Measurements from ENCODE around the gene TTLL13. TPM values are rescaled to one million over a fixed set of nuclear protein-coding genes. Genes with fewer than 3 reads are reported as not detected.

TTLL13 gene
- total RNA-seq, 1 donor from 2014 or later: not detected

- Histone ChIP-seq H3K4me3 (ENCODE audit: low read depth, low read length) (no peak overlapping the region), H3K27me3 (ENCODE audit: control insufficient read depth, insufficient read depth, low read length) (no peaks in the 10 kb centered on the region), H3K36me3 (ENCODE audit: control insufficient read depth, insufficient read depth, low read length) (peaks cover 1% of the 10 kb centered on the region)
- no peak for TF ChIP-seq CTCF (IDR thresholded peaks at IDR 0.05; ENCODE audit: insufficient read depth, low read length, poor library complexity, severe bottlenecking)
- no peak for DNase-seq (ENCODE audit: low read depth)
Measured at GRCh38 chr15:90213122-90213817, 36.1 kb upstream of the TTLL13 start.

GRCh38 chr15:90213818-90214204 lies 35.5 kb upstream of the TTLL13 start:
- Histone ChIP-seq H3K36me3 (ENCODE audit: control insufficient read depth, insufficient read depth, low read length) (peaks cover 1% of the 10 kb centered on the region), H3K4me3 (ENCODE audit: low read depth, low read length) (no peak overlapping the region), H3K27me3 (ENCODE audit: control insufficient read depth, insufficient read depth, low read length) (no peaks in the 10 kb centered on the region)
- no peak for TF ChIP-seq CTCF (IDR thresholded peaks at IDR 0.05; ENCODE audit: insufficient read depth, low read length, poor library complexity, severe bottlenecking)
- no peak for DNase-seq (ENCODE audit: low read depth)

GRCh38 chr15:90214553-90215196 lies 34.7 kb upstream of the TTLL13 start:
- no peaks in the 10 kb centered on the region for H3K27me3 ChIP-seq (ENCODE audit: control insufficient read depth, insufficient read depth, low read length)
- DNase-seq (ENCODE audit: low read depth): no peak
- no peak overlapping the region for H3K4me3 ChIP-seq (ENCODE audit: low read depth, low read length)
- peak; percentile 44 for TF ChIP-seq CTCF (IDR thresholded peaks at IDR 0.05; ENCODE audit: insufficient read depth, low read length, poor library complexity, severe bottlenecking)
- H3K36me3 ChIP-seq (ENCODE audit: control insufficient read depth, insufficient read depth, low read length): peaks cover 1% of the 10 kb centered on the region

- peaks cover 3% of the 10 kb centered on the region for H3K36me3 ChIP-seq (ENCODE audit: control insufficient read depth, insufficient read depth, low read length)
- H3K27me3 ChIP-seq (ENCODE audit: control insufficient read depth, insufficient read depth, low read length): no peaks in the 10 kb centered on the region
- DNase-seq (ENCODE audit: low read depth): no peak
- TF ChIP-seq CTCF (IDR thresholded peaks at IDR 0.05; ENCODE audit: insufficient read depth, low read length, poor library complexity, severe bottlenecking): no peak
- H3K4me3 ChIP-seq (ENCODE audit: low read depth, low read length): no peak overlapping the region
Measured at GRCh38 chr15:90217671-90218394, 31.5 kb upstream of the TTLL13 start.

GRCh38 chr15:90219421-90220141 lies 29.8 kb upstream of the TTLL13 start:
- Histone ChIP-seq H3K4me3 (ENCODE audit: low read depth, low read length) (no peak overlapping the region), H3K27me3 (ENCODE audit: control insufficient read depth, insufficient read depth, low read length) (no peaks in the 10 kb centered on the region), H3K36me3 (ENCODE audit: control insufficient read depth, insufficient read depth, low read length) (peaks cover 3% of the 10 kb centered on the region)
- TF ChIP-seq CTCF (IDR thresholded peaks at IDR 0.05; ENCODE audit: insufficient read depth, low read length, poor library complexity, severe bottlenecking): peak; percentile 75
- DNase-seq (ENCODE audit: low read depth): no peak
